B cell (primary cell): ENCODE data around the gene TUBA3D. TPM values are rescaled to one million over a fixed set of nuclear protein-coding genes. Genes with fewer than 3 reads are reported as not detected.
"Not testable (repeated sequence)": the region's sequence is repeated elsewhere in the genome, so short reads cannot be mapped to it uniquely, and the experiment has no call there.

Source experiments
- ATAC-seq: fragments of 200-7000 bp; cut with Tn5 transposase; one replicate; pipeline ENCODE4 v1.10.0; 2021; ENCODE audit warnings: low read depth, mild to moderate bottlenecking, moderate number of reproducible peaks, moderate library complexity
- CTCF ChIA-PET: fragments of 350-600 bp; sonication (Branson Sonifier 250); formaldehyde crosslinking; loops from one replicate; lab custom pipeline; 2021; ENCODE audit warnings: antibody characterized with exemption, inconsistent platforms; lab: Charles Lee
- POLR2A ChIA-PET: fragments of 350-600 bp; sonication (Branson Sonifier 250); formaldehyde crosslinking; loops from one replicate; lab custom pipeline; 2021; ENCODE audit warnings: antibody characterized with exemption; lab: Charles Lee
- DNase-seq: peaks from one replicate; pipeline ENCODE4 v3.0.0; 2013
- H2AFZ ChIP-seq: 2 replicates; pipeline ENCODE4 v1.6.1; 2012; ENCODE audit warnings: mild to moderate bottlenecking, low read depth, low read length; ENCODE audit not compliant: insufficient read depth, poor library complexity, severe bottlenecking
- H3K27ac ChIP-seq, 2 donors: 1 replicate in 1 of 2; 2 replicates in 1 of 2; pipeline ENCODE4 v1.5.1; 2012 to 2013; ENCODE audit warnings: low read length in 2 of 2, mild to moderate bottlenecking in 2 of 2, moderate library complexity in 1 of 2
- H3K27me3 ChIP-seq, 4 experiments: fragments of 200-600 bp in 1 of 4; sonication (generic) in 1 of 4; replicated peaks in 1 of 4; 1 replicate in 2 of 4; 2 replicates in 2 of 4; pipeline versions ENCODE4 v1.6.1 to v1.7.0; 2013 to 2016; ENCODE audit warnings: low read length in 3 of 4, mild to moderate bottlenecking in 2 of 4, mixed read lengths in 1 of 4, moderate library complexity in 1 of 4; ENCODE audit not compliant: insufficient read depth in 4 of 4, control insufficient read depth in 3 of 4; ENCODE audit errors: control extremely low read depth in 1 of 4
- H3K36me3 ChIP-seq, 2 experiments: replicated peaks in 1 of 2; 1 replicate in 1 of 2; 2 replicates in 1 of 2; pipeline versions ENCODE4 v1.6.1 to v1.7.1; 2013; ENCODE audit warnings: low read length in 1 of 2; ENCODE audit not compliant: insufficient read depth in 2 of 2, control insufficient read depth in 1 of 2; ENCODE audit errors: control extremely low read depth in 1 of 2, extremely low read depth in 1 of 2
- H3K4me1 ChIP-seq, 2 donors: fragments of 200-600 bp in 1 of 2; sonication (generic) in 1 of 2; 1 replicate in 1 of 2; 2 replicates in 1 of 2; pipeline versions ENCODE4 v1.5.1 to v1.6.1; 2013 to 2017; ENCODE audit warnings: low read length in 2 of 2; ENCODE audit not compliant: control insufficient read depth in 2 of 2, insufficient read depth in 2 of 2
- H3K4me2 ChIP-seq: replicated peaks from 2 replicates; pipeline ENCODE3; 2012; ENCODE audit warnings: mild to moderate bottlenecking, low read depth, low read length; ENCODE audit not compliant: poor library complexity, severe bottlenecking
- H3K4me3 ChIP-seq, 5 experiments: fragments of 200-600 bp in 1 of 5; sonication (generic) in 1 of 5; 1 replicate in 3 of 5; 2 replicates in 2 of 5; pipeline versions ENCODE4 v1.5.1 to v1.7.0; 2011 to 2016; ENCODE audit warnings: low read length in 4 of 5, mild to moderate bottlenecking in 4 of 5, low read depth in 2 of 5, control low read depth in 1 of 5, moderate library complexity in 1 of 5; ENCODE audit not compliant: insufficient read depth in 1 of 5; ENCODE audit errors: control extremely low read depth in 1 of 5, extremely low read depth in 1 of 5
- H3K79me2 ChIP-seq: fragments of 200-600 bp; sonication (generic); one replicate; pipeline ENCODE4 v1.6.0; 2016; ENCODE audit warnings: low read length; ENCODE audit not compliant: control insufficient read depth, insufficient read depth
- H3K9ac ChIP-seq: fragments of 200-600 bp; sonication (generic); 2 replicates; pipeline ENCODE4 v1.6.1; 2017; ENCODE audit warnings: mild to moderate bottlenecking, low read length, moderate library complexity
- H3K9me3 ChIP-seq, 3 donors: one replicate each; pipeline versions ENCODE4 v1.6.1 to v1.7.1; 2013; ENCODE audit warnings: low read length in 2 of 3; ENCODE audit not compliant: control insufficient read depth in 2 of 3, insufficient read depth in 1 of 3; ENCODE audit errors: control extremely low read depth in 1 of 3
- H4K20me1 ChIP-seq: 2 replicates; pipeline ENCODE4 v1.6.0; 2012; ENCODE audit warnings: mild to moderate bottlenecking, low read length; ENCODE audit not compliant: insufficient read depth, control insufficient read depth, poor library complexity, severe bottlenecking
- H3K27ac Mint-ChIP-seq: one replicate; pipeline ENCODE4 v1.8.0; 2021; ENCODE audit warnings: mixed read lengths
- H3K27me3 Mint-ChIP-seq: one replicate; pipeline ENCODE4 v1.8.0; 2021; ENCODE audit warnings: mixed read lengths
- H3K4me1 Mint-ChIP-seq: one replicate; pipeline ENCODE4 v1.8.0; 2021; ENCODE audit warnings: mixed read lengths
- H3K4me3 Mint-ChIP-seq: one replicate; pipeline ENCODE4 v1.8.0; 2021; ENCODE audit warnings: mixed read lengths
- H3K9me3 Mint-ChIP-seq: one replicate; pipeline ENCODE4 v1.8.0; 2022; ENCODE audit warnings: mixed read lengths; ENCODE audit not compliant: insufficient read depth
- EZH2 ChIP-seq: IDR thresholded peaks from 2 replicates; pipeline ENCODE4 v1.6.1; 2012; ENCODE audit warnings: borderline replicate concordance, low read depth, mild to moderate bottlenecking, moderate library complexity, low read length; ENCODE audit not compliant: insufficient read depth, poor library complexity, severe bottlenecking
- WGBS: methylation state at CpG from one replicate; pipeline ENCODE4 v1.1.5; 2013; ENCODE audit warnings: missing lambda C conversion rate; ENCODE audit not compliant: insufficient coverage; 5-methylcytosine and 5-hydroxymethylcytosine counted together
- intact Hi-C: fragments of 100-400 bp; cut with micrococcal nuclease; formaldehyde crosslinking; loops from one replicate; pipeline ENCODE4 v1.10.0; 2022
- polyA plus RNA-seq: library from polyadenylated mRNA; depleted of rRNA; stranded (reverse); fragments of >200 nt; gene quantifications from 2 replicates; pipeline ENCODE4 v1.2.3, GENCODE V29; 2012
- total RNA-seq, 2 donors: library from RNA; stranded (reverse); fragments of 120-200 nt in 1 of 2; gene quantifications; 1 replicate in 1 of 2; 2 replicates in 1 of 2; pipeline versions ENCODE4 v1.2.3 to v1.2.4, GENCODE V29; 2013 to 2022
- TF ChIP-seq, protein P1 (sequence below): fragments of 200-600 bp; IDR thresholded peaks from one replicate; pipeline ENCODE4 v1.8.0; 2022; ENCODE audit warnings: antibody characterized with exemption, mild to moderate bottlenecking

Gene TUBA3D
- total and polyA plus RNA-seq, 2 donors (not counting 1 experiment from before 2014, with no cell fraction given), result not detected

DNA sequence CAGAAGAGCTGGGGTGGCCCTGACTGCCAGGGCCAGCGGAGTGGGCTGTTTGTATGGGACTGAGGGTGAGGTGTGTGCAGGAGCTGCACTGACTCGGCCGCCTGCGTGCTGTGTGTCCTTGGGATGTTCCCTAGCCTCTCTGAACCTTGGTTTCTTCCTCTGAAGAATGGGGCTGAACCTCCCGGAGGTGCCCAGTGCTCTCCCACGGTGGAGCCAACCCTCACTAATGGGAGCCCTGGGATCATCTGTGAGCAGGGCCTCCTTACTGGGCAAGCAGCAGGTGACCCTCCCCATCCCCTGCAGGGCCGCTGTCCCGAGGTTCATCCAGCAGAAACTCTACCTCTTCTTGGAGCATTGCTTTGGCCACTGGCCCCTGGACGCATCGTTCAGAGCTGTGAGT, 40.1 kb downstream of the TUBA3D start:
- Histone ChIP-seq H3K9ac (no peak overlapping the region), H3K36me3 (peaks cover 2 to 9% of the 10 kb centered on the region in 2 experiments), H3K4me2 (no peak overlapping the region), H3K79me2 (no peaks in the 10 kb centered on the region), H3K27me3 (no peaks in the 10 kb centered on the region), H2AFZ (no peak overlapping the region), H3K9me3 (no peaks in the 10 kb centered on the region), H3K27ac (no peak overlapping the region), H3K4me3 (no peak overlapping the region), H4K20me1 (no peaks in the 10 kb centered on the region), H3K4me1 (peaks cover 11 to 13% of the 10 kb centered on the region in 2 donors)
- H3K9me3 Mint-ChIP-seq, result no peaks in the 10 kb centered on the region
- intact Hi-C loops, result loop anchor here (10.0 kb wide), 1 partner anchor 101 kb away; no protein-coding TSS in a partner anchor
- no peak overlapping the region for H3K4me3 Mint-ChIP-seq
- DNase-seq, result no peak
- H3K4me1 Mint-ChIP-seq, result peaks cover 23% of the 10 kb centered on the region
- WGBS, result 85% methylated on average over 6 of the region's 10 CpGs
- H3K27ac Mint-ChIP-seq, result peak overlapping the region; percentile 37
- ChIA-PET POLR2A (no interaction called here), CTCF (no interaction called here)
- no peak for ATAC-seq
- H3K27me3 Mint-ChIP-seq, result no peaks in the 10 kb centered on the region
- no peak for TF ChIP-seq EZH2
- TF ChIP-seq, protein P1, sequence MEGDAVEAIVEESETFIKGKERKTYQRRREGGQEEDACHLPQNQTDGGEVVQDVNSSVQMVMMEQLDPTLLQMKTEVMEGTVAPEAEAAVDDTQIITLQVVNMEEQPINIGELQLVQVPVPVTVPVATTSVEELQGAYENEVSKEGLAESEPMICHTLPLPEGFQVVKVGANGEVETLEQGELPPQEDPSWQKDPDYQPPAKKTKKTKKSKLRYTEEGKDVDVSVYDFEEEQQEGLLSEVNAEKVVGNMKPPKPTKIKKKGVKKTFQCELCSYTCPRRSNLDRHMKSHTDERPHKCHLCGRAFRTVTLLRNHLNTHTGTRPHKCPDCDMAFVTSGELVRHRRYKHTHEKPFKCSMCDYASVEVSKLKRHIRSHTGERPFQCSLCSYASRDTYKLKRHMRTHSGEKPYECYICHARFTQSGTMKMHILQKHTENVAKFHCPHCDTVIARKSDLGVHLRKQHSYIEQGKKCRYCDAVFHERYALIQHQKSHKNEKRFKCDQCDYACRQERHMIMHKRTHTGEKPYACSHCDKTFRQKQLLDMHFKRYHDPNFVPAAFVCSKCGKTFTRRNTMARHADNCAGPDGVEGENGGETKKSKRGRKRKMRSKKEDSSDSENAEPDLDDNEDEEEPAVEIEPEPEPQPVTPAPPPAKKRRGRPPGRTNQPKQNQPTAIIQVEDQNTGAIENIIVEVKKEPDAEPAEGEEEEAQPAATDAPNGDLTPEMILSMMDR, result no peak

DNA sequence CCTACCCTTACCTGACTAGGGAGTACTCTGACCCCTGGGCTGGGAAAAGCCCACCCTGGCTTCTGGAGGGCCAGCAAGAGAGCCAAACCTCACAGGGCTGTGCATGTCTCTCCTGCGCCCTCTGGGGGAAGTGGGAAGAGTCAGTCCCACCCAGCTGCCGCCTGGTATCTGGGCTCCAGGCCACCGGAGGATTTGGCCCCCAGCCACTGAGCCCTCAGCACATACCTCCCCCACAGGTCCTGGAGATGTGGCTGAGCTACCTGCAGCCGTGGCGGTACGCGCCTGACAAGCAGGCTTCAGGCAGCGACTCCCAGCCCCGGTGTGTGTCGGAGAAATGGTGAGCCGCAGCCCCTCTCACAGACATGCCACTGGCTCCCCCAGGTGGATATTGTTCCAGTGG, 40.7 kb downstream of the TUBA3D start:
- CTCF ChIA-PET, H3K27ac Mint-ChIP-seq, H3K27me3 Mint-ChIP-seq, H4K20me1 ChIP-seq, POLR2A ChIA-PET, H3K4me2 ChIP-seq, H3K27ac ChIP-seq, H3K9me3 ChIP-seq, H3K36me3 ChIP-seq, H3K4me3 ChIP-seq, H3K27me3 ChIP-seq, H3K4me3 Mint-ChIP-seq, H3K79me2 ChIP-seq, H3K9ac ChIP-seq, H3K9me3 Mint-ChIP-seq, ATAC-seq, H2AFZ ChIP-seq: not testable (repeated sequence)
- intact Hi-C loops, result loop anchor here (10.0 kb wide), 1 partner anchor 102 kb away; no protein-coding TSS in a partner anchor
- WGBS, result 87% methylated on average over 3 of the region's 11 CpGs
- H3K4me1 Mint-ChIP-seq, result peaks cover 23% of the 10 kb centered on the region
- peak; percentile 20 for DNase-seq
- peaks cover 11 to 13% of the 10 kb centered on the region in 2 donors for H3K4me1 ChIP-seq
